DOHH2 (cell line): ENCODE measurements around the gene ITGA1.

Experiments
- H3F3A ChIP-seq: fragments of 200-600 bp; sonication (generic), shearing (Covaris generic); 2 replicates; pipeline ENCODE4 v1.6.0; 2016; ENCODE audit warnings: antibody characterized with exemption, mild to moderate bottlenecking; ENCODE audit not compliant: control insufficient read depth, insufficient read depth
- H3K27ac ChIP-seq: fragments of 200-600 bp; sonication (generic); 2 replicates; pipeline ENCODE4 v1.5.1; 2014; ENCODE audit warnings: low read depth, mild to moderate bottlenecking, low read length, moderate library complexity
- H3K27me3 ChIP-seq: fragments of 200-600 bp; sonication (generic); 2 replicates; pipeline ENCODE4 v1.6.1; 2014; ENCODE audit warnings: mild to moderate bottlenecking, low read length, mixed read lengths; ENCODE audit not compliant: control insufficient read depth
- H3K36me3 ChIP-seq: fragments of 200-600 bp; sonication (generic); 2 replicates; pipeline ENCODE4 v1.6.1; 2014; ENCODE audit warnings: mild to moderate bottlenecking, low read length, moderate library complexity, mixed read lengths; ENCODE audit not compliant: control insufficient read depth
- H3K4me1 ChIP-seq: fragments of 200-600 bp; sonication (generic); 2 replicates; pipeline ENCODE4 v1.6.1; 2014; ENCODE audit warnings: mild to moderate bottlenecking, low read length, mixed read lengths; ENCODE audit not compliant: control insufficient read depth
- H3K4me2 ChIP-seq: fragments of 200-600 bp; sonication (generic); 2 replicates; pipeline ENCODE4 v1.6.0; 2014; ENCODE audit warnings: mild to moderate bottlenecking, low read length, moderate library complexity
- H3K4me3 ChIP-seq: fragments of 200-600 bp; sonication (generic); 2 replicates; pipeline ENCODE4 v1.5.1; 2014; ENCODE audit warnings: mild to moderate bottlenecking, low read length, mixed read lengths
- H3K79me2 ChIP-seq: fragments of 200-600 bp; sonication (generic); 2 replicates; pipeline ENCODE4 v1.6.1; 2014; ENCODE audit warnings: mild to moderate bottlenecking, low read length, mixed read lengths; ENCODE audit not compliant: control insufficient read depth
- H3K9me2 ChIP-seq: fragments of 200-600 bp; sonication (generic); replicated peaks from 2 replicates; pipeline ENCODE4 v1.6.1; 2014; ENCODE audit warnings: mild to moderate bottlenecking, low read length, mixed read lengths; ENCODE audit not compliant: control insufficient read depth
- H3K9me3 ChIP-seq: fragments of 200-600 bp; sonication (generic); 2 replicates; pipeline ENCODE4 v1.6.1; 2014; ENCODE audit warnings: antibody characterized with exemption, low read length, mixed read lengths; ENCODE audit not compliant: control insufficient read depth, insufficient read depth
- H4K20me1 ChIP-seq: fragments of 200-600 bp; sonication (generic); 2 replicates; pipeline ENCODE4 v1.6.0; 2014; ENCODE audit warnings: low read depth, mild to moderate bottlenecking, antibody characterized with exemption, low read length, moderate library complexity; ENCODE audit not compliant: control insufficient read depth, insufficient read depth
- CTCF ChIP-seq: fragments of 200-600 bp; sonication (generic); IDR thresholded peaks from one replicate; pipeline ENCODE4 v1.5.1; 2014; ENCODE audit warnings: antibody characterized with exemption, mild to moderate bottlenecking, low read depth, low read length; ENCODE audit not compliant: poor library complexity, severe bottlenecking
- EZH2phosphoT487 ChIP-seq: fragments of 200-600 bp; sonication (generic); IDR thresholded peaks from 2 replicates; pipeline ENCODE4 v1.6.1; 2017; ENCODE audit warnings: borderline replicate concordance, mild to moderate bottlenecking, antibody characterized with exemption, low read length, moderate library complexity, mixed read lengths

ITGA1 gene

DNA sequence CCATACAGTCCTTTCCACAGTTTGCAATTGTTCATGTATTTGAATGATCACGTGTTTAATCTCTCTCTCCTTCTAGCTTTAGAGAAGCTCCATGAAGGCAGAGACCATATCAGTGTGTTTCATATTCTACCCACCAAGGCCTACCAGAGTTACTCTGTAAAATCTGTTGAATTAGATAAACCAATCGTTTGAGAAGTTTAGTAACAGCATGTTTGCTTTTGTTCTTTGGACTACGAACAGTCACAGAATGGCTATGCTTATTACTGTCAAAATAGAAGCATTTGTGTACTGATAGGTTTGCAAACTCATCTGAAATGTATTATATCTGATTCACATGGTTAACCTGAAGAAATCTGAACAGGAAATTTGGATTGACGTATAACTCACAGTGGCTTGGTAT is 93.8 kb downstream of the ITGA1 start:
- Histone ChIP-seq H4K20me1 (no peaks in the 10 kb centered on the region), H3K9me3 (no peaks in the 10 kb centered on the region), H3K4me2 (no peak overlapping the region), H3K27me3 (no peaks in the 10 kb centered on the region), H3K9me2 (no peaks in the 10 kb centered on the region), H3K36me3 (no peaks in the 10 kb centered on the region), H3K4me1 (no peaks in the 10 kb centered on the region), H3F3A (no peaks in the 10 kb centered on the region), H3K79me2 (no peaks in the 10 kb centered on the region), H3K4me3 (no peak overlapping the region), H3K27ac (no peak overlapping the region)
- TF ChIP-seq CTCF: no peak
- no peak for TF ChIP-seq EZH2phosphoT487

GRCh38 chr5:52883110-52883509 is 95.4 kb downstream of the ITGA1 start:
- no peaks in the 10 kb centered on the region for H3K4me1 ChIP-seq
- no peak overlapping the region for H3K4me2 ChIP-seq
- no peaks in the 10 kb centered on the region for H3K79me2 ChIP-seq
- H3K27ac ChIP-seq: no peak overlapping the region
- no peak overlapping the region for H3K4me3 ChIP-seq
- H3F3A ChIP-seq: no peaks in the 10 kb centered on the region
- no peaks in the 10 kb centered on the region for H3K36me3 ChIP-seq
- no peaks in the 10 kb centered on the region for H4K20me1 ChIP-seq
- no peaks in the 10 kb centered on the region for H3K9me3 ChIP-seq
- TF ChIP-seq EZH2phosphoT487 (no peak), CTCF (no peak)
- no peaks in the 10 kb centered on the region for H3K27me3 ChIP-seq
- H3K9me2 ChIP-seq: no peaks in the 10 kb centered on the region

DNA sequence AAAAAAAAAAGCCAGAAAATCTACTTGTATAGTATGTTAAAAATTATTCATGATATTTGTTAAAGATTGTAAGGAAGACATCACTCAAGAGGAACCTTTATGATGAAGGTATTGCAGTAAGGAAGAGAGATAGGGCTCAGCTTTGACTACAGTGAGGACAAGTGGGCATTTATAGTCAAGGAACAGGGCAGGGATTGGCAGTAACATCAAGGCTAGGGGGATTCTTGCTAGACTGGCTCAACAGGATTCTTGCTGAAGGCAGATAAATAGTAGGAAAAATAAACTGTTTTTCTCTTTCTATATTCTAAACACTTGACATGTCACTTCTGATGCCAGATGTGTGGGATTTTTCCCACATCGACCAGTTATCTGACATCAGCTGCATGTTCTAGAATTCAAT is 96.7 kb downstream of the ITGA1 start:
- Histone ChIP-seq H3K9me2 (no peaks in the 10 kb centered on the region), H3K79me2 (no peaks in the 10 kb centered on the region), H3K36me3 (no peaks in the 10 kb centered on the region), H3K4me1 (no peaks in the 10 kb centered on the region), H3K9me3 (no peaks in the 10 kb centered on the region), H3K27me3 (no peaks in the 10 kb centered on the region), H3K4me3 (no peak overlapping the region), H4K20me1 (no peaks in the 10 kb centered on the region), H3K27ac (no peak overlapping the region), H3F3A (no peaks in the 10 kb centered on the region), H3K4me2 (no peak overlapping the region)
- no peak for TF ChIP-seq CTCF
- no peak for TF ChIP-seq EZH2phosphoT487

DNA sequence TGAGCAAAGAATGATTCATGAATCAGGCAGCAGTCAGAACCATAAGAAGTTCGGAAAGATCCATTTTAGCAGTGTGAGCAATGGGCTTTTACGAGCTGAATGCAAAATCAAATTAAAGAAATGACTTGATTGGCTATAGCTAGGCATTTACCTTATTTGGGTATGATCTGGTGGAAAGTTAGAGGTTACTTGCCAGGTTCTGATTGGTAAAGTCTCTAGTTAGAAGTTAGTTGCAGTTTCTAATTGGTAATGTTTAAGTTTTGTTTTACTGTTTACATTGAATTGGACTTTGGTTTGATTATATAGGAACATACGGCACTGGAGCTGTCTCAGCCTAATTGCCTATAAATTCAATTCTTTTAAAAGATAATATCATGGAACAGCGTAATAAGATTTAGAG is 97.9 kb downstream of the ITGA1 start:
- no peak overlapping the region for H3K27ac ChIP-seq
- H3K4me3 ChIP-seq: no peak overlapping the region
- no peak for TF ChIP-seq CTCF
- TF ChIP-seq EZH2phosphoT487: no peak
- no peaks in the 10 kb centered on the region for H3K36me3 ChIP-seq
- no peaks in the 10 kb centered on the region for H3K9me3 ChIP-seq
- no peak overlapping the region for H3K4me2 ChIP-seq
- no peaks in the 10 kb centered on the region for H3K27me3 ChIP-seq
- H4K20me1 ChIP-seq: no peaks in the 10 kb centered on the region
- no peaks in the 10 kb centered on the region for H3K9me2 ChIP-seq
- no peaks in the 10 kb centered on the region for H3F3A ChIP-seq
- H3K79me2 ChIP-seq: no peaks in the 10 kb centered on the region
- H3K4me1 ChIP-seq: no peaks in the 10 kb centered on the region
